Parathyroid adenoma (tissue), 2 donors: ENCODE results near the gene C4A.

ENCODE experiments used
- H2AFZ ChIP-seq: fragments of 300-600 bp; sonication (generic); one replicate; pipeline ENCODE4 v1.7.0; 2017; ENCODE audit warnings: antibody characterized with exemption, mild to moderate bottlenecking
- H3K27ac ChIP-seq: fragments of 300-600 bp; sonication (generic); one replicate; pipeline ENCODE4 v1.7.0; 2017
- H3K27me3 ChIP-seq: fragments of 300-600 bp; sonication (generic); one replicate; pipeline ENCODE4 v1.7.0; 2017; ENCODE audit warnings: low read length; ENCODE audit not compliant: control insufficient read depth, insufficient read depth
- H3K36me3 ChIP-seq: fragments of 300-600 bp; sonication (generic); one replicate; pipeline ENCODE4 v1.7.0; 2017; ENCODE audit warnings: low read length; ENCODE audit not compliant: control insufficient read depth, insufficient read depth
- H3K4me1 ChIP-seq: fragments of 300-600 bp; sonication (generic); one replicate; pipeline ENCODE4 v1.7.0; 2017; ENCODE audit warnings: control low read depth
- H3K4me2 ChIP-seq: fragments of 300-600 bp; sonication (generic); one replicate; pipeline ENCODE4 v1.7.0; 2017; ENCODE audit warnings: low read length
- H3K4me3 ChIP-seq: fragments of 300-600 bp; sonication (generic); one replicate; pipeline ENCODE4 v1.7.0; 2017; ENCODE audit warnings: low read depth, low read length
- H3K79me2 ChIP-seq: fragments of 300-600 bp; sonication (generic); one replicate; pipeline ENCODE4 v1.7.0; 2017; ENCODE audit warnings: control low read depth
- H3K9ac ChIP-seq: fragments of 300-600 bp; sonication (generic); one replicate; pipeline ENCODE4 v1.7.0; 2017; ENCODE audit warnings: mild to moderate bottlenecking
- H3K9me3 ChIP-seq: fragments of 300-600 bp; sonication (generic); one replicate; pipeline ENCODE4 v1.7.0; 2017; ENCODE audit warnings: low read length; ENCODE audit not compliant: control insufficient read depth
- TF ChIP-seq, protein P1 (sequence below): fragments of 300-600 bp; sonication (generic); IDR thresholded peaks from one replicate; pipeline ENCODE4 v1.7.0; 2017; ENCODE audit warnings: antibody characterized with exemption, mild to moderate bottlenecking
- donor health status: primary hyperparathyroidism.

The C4A gene

GRCh38 chr6:31949926-31950548 lies 31.8 kb upstream of the C4A start:
- Histone ChIP-seq H3K9me3 (no peaks in the 10 kb centered on the region), H3K27me3 (no peaks in the 10 kb centered on the region), H3K79me2 (peaks cover 6% of the 10 kb centered on the region), H3K9ac (no peak overlapping the region), H3K4me2 (peak overlapping the region; percentile 37), H3K4me1 (peaks cover 44% of the 10 kb centered on the region), H3K27ac (peak overlapping the region; percentile 94), H2AFZ (no peak overlapping the region), H3K36me3 (no peaks in the 10 kb centered on the region), H3K4me3 (no peak overlapping the region)
- TF ChIP-seq, protein P1, sequence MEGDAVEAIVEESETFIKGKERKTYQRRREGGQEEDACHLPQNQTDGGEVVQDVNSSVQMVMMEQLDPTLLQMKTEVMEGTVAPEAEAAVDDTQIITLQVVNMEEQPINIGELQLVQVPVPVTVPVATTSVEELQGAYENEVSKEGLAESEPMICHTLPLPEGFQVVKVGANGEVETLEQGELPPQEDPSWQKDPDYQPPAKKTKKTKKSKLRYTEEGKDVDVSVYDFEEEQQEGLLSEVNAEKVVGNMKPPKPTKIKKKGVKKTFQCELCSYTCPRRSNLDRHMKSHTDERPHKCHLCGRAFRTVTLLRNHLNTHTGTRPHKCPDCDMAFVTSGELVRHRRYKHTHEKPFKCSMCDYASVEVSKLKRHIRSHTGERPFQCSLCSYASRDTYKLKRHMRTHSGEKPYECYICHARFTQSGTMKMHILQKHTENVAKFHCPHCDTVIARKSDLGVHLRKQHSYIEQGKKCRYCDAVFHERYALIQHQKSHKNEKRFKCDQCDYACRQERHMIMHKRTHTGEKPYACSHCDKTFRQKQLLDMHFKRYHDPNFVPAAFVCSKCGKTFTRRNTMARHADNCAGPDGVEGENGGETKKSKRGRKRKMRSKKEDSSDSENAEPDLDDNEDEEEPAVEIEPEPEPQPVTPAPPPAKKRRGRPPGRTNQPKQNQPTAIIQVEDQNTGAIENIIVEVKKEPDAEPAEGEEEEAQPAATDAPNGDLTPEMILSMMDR = no peak

- H3K27ac ChIP-seq = peak overlapping the region; percentile 94
- peaks cover 6% of the 10 kb centered on the region for H3K79me2 ChIP-seq
- TF ChIP-seq, protein P1 = peak; percentile 87
- H3K9me3 ChIP-seq = no peaks in the 10 kb centered on the region
- no peaks in the 10 kb centered on the region for H3K36me3 ChIP-seq
- peaks cover 41% of the 10 kb centered on the region for H3K4me1 ChIP-seq
- no peak overlapping the region for H2AFZ ChIP-seq
- H3K4me2 ChIP-seq = no peak overlapping the region
- H3K4me3 ChIP-seq = no peak overlapping the region
- no peaks in the 10 kb centered on the region for H3K27me3 ChIP-seq
- H3K9ac ChIP-seq = no peak overlapping the region
Observed at GRCh38 chr6:31952140-31952805, 29.6 kb upstream of the C4A start.

DNA sequence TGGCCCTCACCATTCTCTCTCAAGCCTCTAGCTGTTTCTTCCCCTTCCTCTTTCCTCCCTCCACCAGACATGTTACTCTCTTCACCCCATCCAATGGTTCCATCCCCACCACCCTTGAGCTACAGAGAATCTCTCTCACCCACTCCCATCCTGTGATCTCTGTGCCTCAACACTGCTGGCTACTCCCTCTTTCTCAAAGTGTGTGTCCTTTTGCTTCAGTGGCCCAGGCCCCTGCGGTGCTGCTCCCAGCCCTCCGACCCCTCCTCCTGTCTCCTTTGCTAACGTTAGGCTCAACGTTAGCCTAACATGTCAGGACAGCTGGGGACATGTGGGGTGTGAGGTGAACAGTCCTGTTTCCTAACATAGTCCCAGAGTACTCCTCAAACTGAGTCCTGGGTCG lies 29.0 kb upstream of the C4A start:
- Histone ChIP-seq H2AFZ (no peak overlapping the region), H3K9ac (no peak overlapping the region), H3K9me3 (no peaks in the 10 kb centered on the region), H3K36me3 (no peaks in the 10 kb centered on the region), H3K4me1 (peaks cover 39% of the 10 kb centered on the region), H3K4me3 (no peak overlapping the region), H3K4me2 (no peak overlapping the region), H3K27ac (peak overlapping the region; percentile 94), H3K27me3 (no peaks in the 10 kb centered on the region), H3K79me2 (peaks cover 4% of the 10 kb centered on the region)
- TF ChIP-seq, protein P1 = no peak

- no peaks in the 10 kb centered on the region for H3K9me3 ChIP-seq
- no peak overlapping the region for H3K9ac ChIP-seq
- H3K27me3 ChIP-seq = no peaks in the 10 kb centered on the region
- no peaks in the 10 kb centered on the region for H3K36me3 ChIP-seq
- peaks cover 11% of the 10 kb centered on the region for H3K79me2 ChIP-seq
- H3K27ac ChIP-seq = no peak overlapping the region
- H2AFZ ChIP-seq = no peak overlapping the region
- no peak overlapping the region for H3K4me3 ChIP-seq
- TF ChIP-seq, protein P1 = no peak
- peaks cover 28% of the 10 kb centered on the region for H3K4me1 ChIP-seq
- H3K4me2 ChIP-seq = no peak overlapping the region
Observed at GRCh38 chr6:31954511-31954910, 27.3 kb upstream of the C4A start.

GRCh38 chr6:31956796-31957195 lies 25.1 kb upstream of the C4A start:
- peaks cover 11% of the 10 kb centered on the region for H3K79me2 ChIP-seq
- TF ChIP-seq, protein P1 = no peak
- no peaks in the 10 kb centered on the region for H3K27me3 ChIP-seq
- no peaks in the 10 kb centered on the region for H3K36me3 ChIP-seq
- H3K4me3 ChIP-seq = no peak overlapping the region
- peaks cover 15% of the 10 kb centered on the region for H3K4me1 ChIP-seq
- H2AFZ ChIP-seq = no peak overlapping the region
- H3K9me3 ChIP-seq = no peaks in the 10 kb centered on the region
- H3K27ac ChIP-seq = no peak overlapping the region
- no peak overlapping the region for H3K4me2 ChIP-seq
- no peak overlapping the region for H3K9ac ChIP-seq
